Peyer's patch (tissue), 4 donors: ENCODE measurements around the gene NID1. TPM values are rescaled to one million over a fixed set of nuclear protein-coding genes. Genes with fewer than 3 reads are reported as not detected.
"Not testable (repeated sequence)": the region's sequence is repeated elsewhere in the genome, so short reads cannot be mapped to it uniquely, and the experiment has no call there.

ENCODE experiments used
- DNase-seq, 3 donors: peaks; one replicate each; pipeline ENCODE4 v3.0.0-alpha.2; 2017 to 2019
- H3K27ac ChIP-seq, 4 donors: fragments of 200-600 bp; sonication (generic); one replicate each; pipeline ENCODE4 v1.5.1; 2016 to 2019
- H3K27me3 ChIP-seq, 2 donors: fragments of 200-600 bp; sonication (generic); one replicate each; pipeline ENCODE4 v1.5.1; 2019
- H3K36me3 ChIP-seq, 3 donors: fragments of 200-600 bp; sonication (generic); one replicate each; pipeline ENCODE4 v1.5.1; 2016 to 2019
- H3K4me1 ChIP-seq, 4 donors: fragments of 200-600 bp; sonication (generic); one replicate each; pipeline ENCODE4 v1.5.1; 2016 to 2019
- H3K4me3 ChIP-seq, 4 donors: fragments of 200-600 bp; sonication (generic); 1 replicate in 3 of 4; 2 replicates in 1 of 4; pipeline ENCODE4 v1.5.1; 2016 to 2019; ENCODE audit warnings: mild to moderate bottlenecking in 1 of 4
- H3K9me3 ChIP-seq, 4 donors: fragments of 200-600 bp; sonication (generic); one replicate each; pipeline ENCODE4 v1.5.1; 2016 to 2019; ENCODE audit warnings: mild to moderate bottlenecking in 1 of 4
- CTCF ChIP-seq, 6 experiments: fragments of 450-650 bp in 4 of 6; fragments of 200-600 bp in 2 of 6; sonication (generic) in 1 of 6; IDR thresholded peaks; one replicate each; pipeline ENCODE4 v1.5.1; 2017 to 2019; ENCODE audit warnings: antibody characterized with exemption in 6 of 6, mild to moderate bottlenecking in 3 of 6, moderate library complexity in 1 of 6
- POLR2A ChIP-seq, 2 donors: fragments of 450-650 bp; IDR thresholded peaks; one replicate each; pipeline ENCODE4 v1.5.1; 2017; ENCODE audit warnings: antibody characterized with exemption in 2 of 2, mild to moderate bottlenecking in 2 of 2, moderate library complexity in 2 of 2
- small RNA-seq, 2 donors: library from RNA; depleted of rRNA; stranded (forward); fragments of <200 nt; gene quantifications; one replicate each; pipeline ENCODE3, GENCODE V24; 2016
- total RNA-seq, 4 donors: library from RNA; depleted of rRNA; stranded (reverse); fragments of >200 nt; gene quantifications; one replicate each; pipeline ENCODE4 v1.1.0, GENCODE V29; 2016

NID1 gene
- total RNA-seq, 4 donors from 2014 or later, result 20.5 to 92.4 (median 62.0) TPM

DNA sequence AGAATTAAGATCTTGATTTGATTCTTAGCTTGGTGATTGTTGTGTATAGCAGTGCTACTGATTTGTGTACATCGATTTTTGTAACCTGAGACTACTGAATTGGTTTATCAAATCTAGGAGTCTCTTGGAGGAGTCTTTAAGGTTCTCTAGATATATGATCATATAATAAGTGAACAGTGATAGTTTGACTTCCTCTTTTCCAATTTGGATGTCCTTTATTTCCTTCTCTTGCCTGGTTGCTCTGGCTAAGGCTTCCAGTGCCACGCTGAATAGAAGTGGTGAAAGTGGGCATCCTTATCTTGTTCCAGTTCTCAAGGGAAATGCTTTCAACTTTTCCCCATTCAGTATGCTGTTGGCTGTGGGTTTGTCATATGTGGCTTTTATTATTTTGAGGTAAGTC, 136.7 kb downstream of the NID1 start:
- no peaks in the 10 kb centered on the region for H3K9me3 ChIP-seq
- no peaks in the 10 kb centered on the region for H3K36me3 ChIP-seq
- no peak overlapping the region for H3K27ac ChIP-seq
- peaks cover 0 to 10% (median 6%) of the 10 kb centered on the region in 4 donors for H3K4me1 ChIP-seq
- no peak overlapping the region for H3K4me3 ChIP-seq
- no peak for DNase-seq
- H3K27me3 ChIP-seq, result no peaks in the 10 kb centered on the region
- TF ChIP-seq POLR2A (IDR thresholded peaks at IDR 0.05), result no peak
- no peak for TF ChIP-seq CTCF (IDR thresholded peaks at IDR 0.05)

DNA sequence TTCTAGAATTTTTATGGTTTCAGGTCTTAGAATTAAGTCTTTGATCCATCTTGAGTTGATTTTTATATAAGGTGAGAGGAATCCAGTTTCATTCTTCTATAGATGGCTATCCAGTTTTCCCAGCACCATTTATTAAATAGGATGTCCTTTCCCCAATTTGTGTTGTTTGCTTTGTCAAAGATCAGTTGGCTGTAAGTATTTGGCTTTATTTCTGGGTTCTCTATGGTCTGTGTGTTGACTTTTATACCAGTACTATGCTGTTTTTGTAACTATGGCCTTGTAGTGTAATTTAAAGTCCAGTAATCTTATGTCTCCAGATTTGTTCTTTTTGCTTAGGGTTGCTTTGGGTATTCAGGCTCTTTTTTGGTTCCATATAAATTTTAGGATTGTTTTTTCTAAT, 137.3 kb downstream of the NID1 start:
- not testable (repeated sequence) for H3K4me3 ChIP-seq, H3K27ac ChIP-seq, H3K9me3 ChIP-seq, DNase-seq, H3K36me3 ChIP-seq, H3K27me3 ChIP-seq
- peaks cover 0 to 12% (median 5%) of the 10 kb centered on the region in 4 donors for H3K4me1 ChIP-seq

Small RNA genes lying within 50 kb of the gene (small RNA-seq; reads per million reads assigned to genes)
- 0 reads per million in 2 donors for gene RF00019

Other genes with a start within 250 kb of the NID1 start
- gene LYST, start 198.2 kb downstream of the NID1 start, total RNA-seq, result 10 to 100 TPM; 27.8 to 68.5 (median 35.5) TPM
- gene GPR137B, start 77.4 kb upstream of the NID1 start, total RNA-seq, result 10 to 100 TPM; 13.4 to 37.1 (median 23.0) TPM
- gene ERO1B, start 216.9 kb upstream of the NID1 start, total RNA-seq, result 10 to 100 TPM in 1 of 4 donors, 1 to 10 TPM in 3; 5.2 to 44.6 (median 7.9) TPM